ENCODE measurements around the gene PRR36. TPM values are rescaled to one million over a fixed set of nuclear protein-coding genes. Genes with fewer than 3 reads are reported as not detected.

PRR36 gene
- total RNA-seq, 1 experiment from 2014 or later = 3.3 TPM

- Histone ChIP-seq H3K4me3 (ENCODE audit: low read depth, low read length, poor library complexity, severe bottlenecking) (peak overlapping the region; percentile 71), H3K27me3 (replicated peaks; ENCODE audit: insufficient read depth, low read depth, low read length, poor library complexity) (no peaks in the 10 kb centered on the region), H3K9me3 (ENCODE audit: low read depth, low read length, poor library complexity, severe bottlenecking) (no peaks in the 10 kb centered on the region), H3K27ac (ENCODE audit: low read depth, low read length, poor library complexity, severe bottlenecking) (no peak overlapping the region), H3K36me3 (ENCODE audit: insufficient read depth, low read length, poor library complexity, severe bottlenecking) (no peaks in the 10 kb centered on the region), H3K4me1 (ENCODE audit: insufficient read depth, low read length, poor library complexity, severe bottlenecking) (peaks cover 29% of the 10 kb centered on the region)
- CTCF ChIA-PET = no interaction called here
- intact Hi-C loops (cut with micrococcal nuclease; ENCODE audit: unreplicated experiment) = loop anchor here (5.0 kb wide), 1 partner anchor 47 kb away; the partner anchor contains the start of gene SNAPC2
- DNase-seq (ENCODE audit: low spot score) = no peak
- no TSS peak for BruUV-seq (replicated peaks)
- POLR2A ChIA-PET (ENCODE audit: low non-redundant PET) = no interaction called here
- TF ChIP-seq EZH2 (IDR thresholded peaks at IDR 0.05; ENCODE audit: borderline replicate concordance, low read depth, low read length, poor library complexity, severe bottlenecking) (no peak), CTCF (conservative IDR thresholded peaks at IDR 0.05; ENCODE audit: low read depth, low read length) (no peak)
These were observed 695 bp upstream of the PRR36 start for GRCh38 chr19:7874897-7875273.

- no TSS peak for BruUV-seq (replicated peaks)
- CTCF ChIA-PET = no interaction called here
- no peak for TF ChIP-seq CTCF (conservative IDR thresholded peaks at IDR 0.05; ENCODE audit: low read depth, low read length)
- no peak for TF ChIP-seq EZH2 (IDR thresholded peaks at IDR 0.05; ENCODE audit: borderline replicate concordance, low read depth, low read length, poor library complexity, severe bottlenecking)
- H3K9me3 ChIP-seq (ENCODE audit: low read depth, low read length, poor library complexity, severe bottlenecking) = no peaks in the 10 kb centered on the region
- H3K27me3 ChIP-seq (replicated peaks; ENCODE audit: insufficient read depth, low read depth, low read length, poor library complexity) = no peaks in the 10 kb centered on the region
- H3K4me1 ChIP-seq (ENCODE audit: insufficient read depth, low read length, poor library complexity, severe bottlenecking) = peaks cover 38% of the 10 kb centered on the region
- intact Hi-C loops (cut with micrococcal nuclease; ENCODE audit: unreplicated experiment) = loop anchor here (5.0 kb wide), 1 partner anchor 49 kb away; the partner anchor contains the start of gene SNAPC2
- H3K36me3 ChIP-seq (ENCODE audit: insufficient read depth, low read length, poor library complexity, severe bottlenecking) = no peaks in the 10 kb centered on the region
- no peak overlapping the region for H3K27ac ChIP-seq (ENCODE audit: low read depth, low read length, poor library complexity, severe bottlenecking)
- POLR2A ChIA-PET (ENCODE audit: low non-redundant PET) = no interaction called here
- DNase-seq (ENCODE audit: low spot score) = no peak
- peak overlapping the region; percentile 71 for H3K4me3 ChIP-seq (ENCODE audit: low read depth, low read length, poor library complexity, severe bottlenecking)
These were observed 700 bp downstream of the PRR36 start for GRCh38 chr19:7873304-7874075.

GRCh38 chr19:7872306-7873204, 1.6 kb downstream of the PRR36 start:
- DNase-seq (ENCODE audit: low spot score) = no peak
- Histone ChIP-seq H3K27me3 (replicated peaks; ENCODE audit: insufficient read depth, low read depth, low read length, poor library complexity) (no peaks in the 10 kb centered on the region), H3K9me3 (ENCODE audit: low read depth, low read length, poor library complexity, severe bottlenecking) (no peaks in the 10 kb centered on the region), H3K4me3 (ENCODE audit: low read depth, low read length, poor library complexity, severe bottlenecking) (peak overlapping the region; percentile 42), H3K36me3 (ENCODE audit: insufficient read depth, low read length, poor library complexity, severe bottlenecking) (no peaks in the 10 kb centered on the region), H3K4me1 (ENCODE audit: insufficient read depth, low read length, poor library complexity, severe bottlenecking) (peaks cover 42% of the 10 kb centered on the region), H3K27ac (ENCODE audit: low read depth, low read length, poor library complexity, severe bottlenecking) (no peak overlapping the region)
- CTCF ChIA-PET = no interaction called here
- intact Hi-C loops (cut with micrococcal nuclease; ENCODE audit: unreplicated experiment) = loop anchor here (5.0 kb wide), 1 partner anchor 50 kb away; the partner anchor contains the start of gene SNAPC2
- no peak for TF ChIP-seq EZH2 (IDR thresholded peaks at IDR 0.05; ENCODE audit: borderline replicate concordance, low read depth, low read length, poor library complexity, severe bottlenecking)
- no peak for TF ChIP-seq CTCF (conservative IDR thresholded peaks at IDR 0.05; ENCODE audit: low read depth, low read length)
- POLR2A ChIA-PET (ENCODE audit: low non-redundant PET) = no interaction called here
- no TSS peak for BruUV-seq (replicated peaks)

Data from A673 (cell line).